Large intestine (tissue), 3 donors: Measurements from ENCODE around the gene TPX2. TPM values are rescaled to one million over a fixed set of nuclear protein-coding genes. Genes with fewer than 3 reads are reported as not detected.
"Not testable (repeated sequence)": the region's sequence is repeated elsewhere in the genome, so short reads cannot be mapped to it uniquely, and the experiment has no call there.

ENCODE experiments used
- DNase-seq, 2 donors: peaks; one replicate each; pipeline versions ENCODE4 v3.0.0 to v3.0.0-alpha.2; 2013
- H3K27ac ChIP-seq: one replicate; pipeline ENCODE4 v1.5.1; 2013; ENCODE audit warnings: low read length
- H3K27me3 ChIP-seq: 2 replicates; pipeline ENCODE4 v1.6.1; 2013; ENCODE audit warnings: low read length; ENCODE audit not compliant: control insufficient read depth, insufficient read depth
- H3K36me3 ChIP-seq: 2 replicates; pipeline ENCODE4 v1.6.1; 2013; ENCODE audit warnings: low read length; ENCODE audit not compliant: control insufficient read depth, insufficient read depth
- H3K4me1 ChIP-seq: one replicate; pipeline ENCODE4 v1.6.1; 2013; ENCODE audit warnings: low read length; ENCODE audit not compliant: control insufficient read depth, insufficient read depth
- H3K4me3 ChIP-seq: one replicate; pipeline ENCODE4 v1.5.1; 2013; ENCODE audit warnings: low read length
- H3K9me3 ChIP-seq: one replicate; pipeline ENCODE4 v1.6.1; 2013; ENCODE audit warnings: mild to moderate bottlenecking, low read depth, low read length, moderate library complexity; ENCODE audit not compliant: control insufficient read depth
- WGBS: methylation state at CpG from one replicate; pipeline ENCODE4 v1.1.5; 2013; ENCODE audit warnings: low lambda C conversion rate; ENCODE audit not compliant: insufficient coverage; 5-methylcytosine and 5-hydroxymethylcytosine counted together
- polyA plus RNA-seq: library from polyadenylated mRNA; unstranded; fragments of 120-200 nt; gene quantifications from one replicate; pipeline ENCODE4 v1.2.1, GENCODE V29; 2013

The TPX2 gene
- polyA plus RNA-seq, 1 donor: 21.8 TPM

DNA sequence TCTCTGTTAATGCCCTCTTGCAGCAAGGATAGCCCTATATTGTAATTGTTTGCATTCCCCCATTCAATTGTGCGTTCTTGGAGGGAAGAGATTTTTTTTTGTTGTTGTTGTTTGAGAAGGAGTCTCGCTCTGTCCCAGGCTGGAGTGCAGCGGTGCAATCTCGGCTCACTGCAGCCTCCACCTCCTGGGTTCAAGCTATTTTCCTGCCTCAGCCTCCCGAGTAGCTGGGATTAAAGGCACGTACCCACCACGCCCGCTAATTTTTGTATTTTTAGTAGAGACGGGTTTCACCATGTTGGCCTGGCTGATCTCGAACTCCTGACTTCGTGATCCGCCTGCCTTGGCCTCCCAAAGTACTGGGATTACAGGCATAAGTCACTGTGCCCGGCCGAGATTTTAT, 7.9 kb downstream of the TPX2 start:
- not testable (repeated sequence) for H3K36me3 ChIP-seq, H3K27me3 ChIP-seq, H3K9me3 ChIP-seq, H3K4me1 ChIP-seq, H3K27ac ChIP-seq, DNase-seq, H3K4me3 ChIP-seq
- WGBS: no CpG with 5 or more reads among the region's 14 CpGs

DNA sequence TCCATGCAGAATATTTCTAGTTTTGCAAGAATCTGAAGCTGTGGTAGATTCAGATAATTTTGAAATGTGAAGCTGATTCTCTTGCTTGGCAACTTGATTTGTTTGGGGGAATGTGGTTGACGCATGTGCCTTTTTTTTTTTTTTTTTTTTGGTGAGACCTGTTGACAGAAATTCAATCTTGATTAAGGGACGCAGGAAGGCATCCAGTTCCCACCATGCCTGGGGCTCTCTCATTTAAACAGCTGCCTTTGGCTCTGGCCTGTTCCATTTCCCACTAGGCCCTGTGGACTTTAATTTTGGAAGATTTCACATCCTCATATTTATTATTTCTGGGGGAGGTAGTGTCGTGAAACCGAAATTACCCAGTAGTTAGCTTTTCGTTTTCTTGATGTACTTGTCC, 8.6 kb downstream of the TPX2 start:
- Histone ChIP-seq H3K27me3 (no peaks in the 10 kb centered on the region), H3K27ac (no peak overlapping the region), H3K36me3 (no peaks in the 10 kb centered on the region), H3K4me1 (no peaks in the 10 kb centered on the region), H3K4me3 (no peak overlapping the region), H3K9me3 (no peaks in the 10 kb centered on the region)
- DNase-seq: no peak
- 100% methylated on average over 2 of the region's 5 CpGs for WGBS

DNA sequence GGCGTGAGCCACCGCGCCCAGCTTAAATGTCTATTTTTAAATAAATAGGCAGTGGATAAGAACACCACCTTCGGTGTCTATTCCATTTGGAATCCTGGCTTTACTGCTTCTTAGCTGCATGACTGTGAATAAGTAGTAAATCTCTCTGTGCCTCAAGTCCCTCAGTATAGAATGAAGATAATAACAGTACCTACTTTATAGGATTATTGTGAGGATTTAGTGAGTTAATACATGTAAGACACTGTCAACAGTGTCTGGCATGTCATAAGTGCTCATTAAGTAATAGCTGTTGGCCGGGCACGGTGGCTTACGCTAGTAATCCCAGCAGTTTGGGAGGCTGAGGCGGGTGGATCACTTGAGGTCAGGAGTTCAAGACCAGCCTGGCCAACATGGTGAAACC, 10.1 kb downstream of the TPX2 start:
- DNase-seq: no peak
- no CpG with 5 or more reads among the region's 8 CpGs for WGBS
- no peaks in the 10 kb centered on the region for H3K9me3 ChIP-seq

DNA sequence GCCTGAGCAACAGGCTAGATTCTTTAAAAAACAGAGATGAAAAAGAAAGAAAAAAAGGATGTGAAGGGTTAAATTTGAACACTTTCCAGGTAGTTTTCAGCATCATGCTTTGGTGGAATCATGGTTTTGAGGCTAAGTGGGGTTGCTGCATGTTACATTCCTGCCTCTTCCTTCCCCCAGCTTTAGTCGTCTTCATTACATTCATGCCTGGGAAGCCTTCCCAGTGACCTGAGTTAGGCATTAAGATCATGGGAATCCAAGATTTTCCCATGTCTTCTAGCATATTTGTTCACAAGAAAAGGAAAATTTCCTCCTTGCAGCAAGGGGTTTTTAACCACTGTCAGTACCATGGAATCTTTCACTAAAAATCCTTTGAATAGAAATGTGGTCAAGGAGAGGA, 12.0 kb downstream of the TPX2 start:
- Histone ChIP-seq H3K27ac (no peak overlapping the region), H3K36me3 (no peaks in the 10 kb centered on the region), H3K27me3 (no peaks in the 10 kb centered on the region), H3K4me1 (no peaks in the 10 kb centered on the region), H3K4me3 (no peak overlapping the region), H3K9me3 (no peaks in the 10 kb centered on the region)
- no peak for DNase-seq
- WGBS: no CpG with 5 or more reads among the region's 1 CpG

More for the DNA sequence above, 10.1 kb downstream of the TPX2 start:
- no peaks in the 10 kb centered on the region for H3K36me3 ChIP-seq
- H3K4me1 ChIP-seq: no peaks in the 10 kb centered on the region
- no peak overlapping the region for H3K27ac ChIP-seq
- H3K27me3 ChIP-seq: no peaks in the 10 kb centered on the region
- no peak overlapping the region for H3K4me3 ChIP-seq

DNA sequence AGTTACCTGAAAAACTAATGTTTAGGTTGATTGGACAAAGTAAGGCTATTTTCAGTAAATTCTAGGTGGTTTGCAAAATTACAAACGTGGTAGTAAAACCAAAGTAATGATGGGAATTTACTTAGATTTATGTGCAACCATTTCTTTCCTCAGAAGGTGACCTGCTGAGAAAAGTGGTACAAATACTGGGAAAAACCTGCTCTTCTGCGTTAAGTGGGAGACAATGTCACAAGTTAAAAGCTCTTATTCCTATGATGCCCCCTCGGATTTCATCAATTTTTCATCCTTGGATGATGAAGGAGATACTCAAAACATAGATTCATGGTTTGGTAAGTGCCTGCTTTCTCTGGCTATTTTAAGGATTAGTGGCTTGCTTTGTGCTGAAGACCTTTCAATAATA, 18.2 kb downstream of the TPX2 start:
- no peaks in the 10 kb centered on the region for H3K27me3 ChIP-seq
- H3K4me3 ChIP-seq: no peak overlapping the region
- H3K9me3 ChIP-seq: no peaks in the 10 kb centered on the region
- no peak overlapping the region for H3K27ac ChIP-seq
- WGBS: 100% methylated on average over 1 of the region's 3 CpGs
- peaks cover 2% of the 10 kb centered on the region for H3K36me3 ChIP-seq
- no peak for DNase-seq
- no peaks in the 10 kb centered on the region for H3K4me1 ChIP-seq

DNA sequence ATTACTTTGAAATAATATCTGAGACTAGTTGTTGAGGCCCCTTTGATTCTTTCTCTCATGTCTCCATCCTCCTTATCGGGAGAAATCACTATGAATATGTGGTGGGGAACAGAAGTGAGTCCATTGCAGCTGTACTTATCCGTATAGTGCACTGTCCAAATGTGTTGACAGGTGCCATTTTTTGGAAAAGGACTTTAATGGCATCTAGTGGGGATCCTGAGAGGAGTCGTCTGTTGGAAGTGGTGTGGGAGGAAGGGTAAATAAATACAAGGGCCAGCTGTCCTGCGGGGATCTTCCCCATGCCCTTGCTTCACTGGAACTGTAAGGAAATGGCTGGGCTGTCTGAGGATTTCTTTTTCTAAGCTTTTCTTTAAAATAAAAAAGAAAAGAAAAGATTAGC, 19.4 kb downstream of the TPX2 start:
- Histone ChIP-seq H3K36me3 (peaks cover 2% of the 10 kb centered on the region), H3K27ac (no peak overlapping the region), H3K27me3 (no peaks in the 10 kb centered on the region), H3K4me1 (no peaks in the 10 kb centered on the region), H3K9me3 (no peaks in the 10 kb centered on the region), H3K4me3 (no peak overlapping the region)
- 64% methylated on average over 3 of the region's 4 CpGs for WGBS
- no peak for DNase-seq

DNA sequence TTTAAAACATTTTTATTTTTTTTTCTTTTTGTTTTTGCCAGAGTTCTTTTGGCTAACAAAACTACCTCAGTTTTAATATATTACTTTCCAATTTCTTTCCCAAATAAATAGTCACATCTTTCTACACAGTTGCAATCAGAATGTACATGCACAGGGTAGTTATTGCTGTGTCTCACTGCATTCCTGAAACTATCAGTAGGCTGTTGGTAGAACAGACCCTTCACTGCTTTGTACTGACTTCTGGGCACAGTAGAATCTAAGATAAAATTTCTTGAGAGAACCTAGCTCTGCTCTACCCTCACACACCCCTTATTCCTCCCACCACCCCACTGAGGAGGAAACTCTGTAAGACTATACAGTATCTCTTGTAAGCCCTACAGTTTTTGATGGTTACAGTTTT, 19.9 kb downstream of the TPX2 start:
- H3K27ac ChIP-seq: no peak overlapping the region
- H3K27me3 ChIP-seq: no peaks in the 10 kb centered on the region
- no peaks in the 10 kb centered on the region for H3K4me1 ChIP-seq
- no peak overlapping the region for H3K4me3 ChIP-seq
- DNase-seq: no peak
- peaks cover 2% of the 10 kb centered on the region for H3K36me3 ChIP-seq
- no peaks in the 10 kb centered on the region for H3K9me3 ChIP-seq

DNA sequence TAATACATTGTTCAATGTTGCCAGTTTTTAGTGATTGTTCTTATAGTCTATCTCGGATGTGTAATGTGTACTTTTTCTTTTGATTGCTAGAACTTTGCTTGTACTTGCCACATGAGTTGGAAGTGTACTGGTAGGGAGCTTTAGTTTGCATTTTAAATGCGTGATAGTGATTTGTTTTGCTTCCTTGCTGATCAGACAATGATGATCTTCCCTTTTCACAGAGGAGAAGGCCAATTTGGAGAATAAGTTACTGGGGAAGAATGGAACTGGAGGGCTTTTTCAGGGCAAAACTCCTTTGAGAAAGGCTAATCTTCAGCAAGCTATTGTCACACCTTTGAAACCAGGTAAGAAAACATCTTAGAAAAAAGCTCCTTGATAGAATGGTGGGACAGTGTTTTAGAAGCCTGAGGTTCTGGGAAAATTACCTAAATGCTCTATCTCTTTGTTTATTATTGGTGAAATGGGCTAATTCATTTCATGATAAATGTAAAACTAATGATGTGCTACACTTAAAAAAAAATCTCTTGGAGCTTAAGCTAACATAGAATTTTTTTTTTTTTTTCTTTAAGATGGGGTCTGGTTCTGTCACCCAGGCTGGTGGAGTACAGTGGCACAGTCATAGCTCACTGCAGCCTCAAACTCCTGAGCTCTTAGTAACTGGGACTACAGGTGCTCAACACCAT, 20.9 kb downstream of the TPX2 start:
- H3K36me3 ChIP-seq: peaks cover 2% of the 10 kb centered on the region
- H3K27ac ChIP-seq: no peak overlapping the region
- no peaks in the 10 kb centered on the region for H3K9me3 ChIP-seq
- no CpG with 5 or more reads among the region's 2 CpGs for WGBS
- H3K4me3 ChIP-seq: no peak overlapping the region
- no peak for DNase-seq
- H3K4me1 ChIP-seq: no peaks in the 10 kb centered on the region
- no peaks in the 10 kb centered on the region for H3K27me3 ChIP-seq

DNA sequence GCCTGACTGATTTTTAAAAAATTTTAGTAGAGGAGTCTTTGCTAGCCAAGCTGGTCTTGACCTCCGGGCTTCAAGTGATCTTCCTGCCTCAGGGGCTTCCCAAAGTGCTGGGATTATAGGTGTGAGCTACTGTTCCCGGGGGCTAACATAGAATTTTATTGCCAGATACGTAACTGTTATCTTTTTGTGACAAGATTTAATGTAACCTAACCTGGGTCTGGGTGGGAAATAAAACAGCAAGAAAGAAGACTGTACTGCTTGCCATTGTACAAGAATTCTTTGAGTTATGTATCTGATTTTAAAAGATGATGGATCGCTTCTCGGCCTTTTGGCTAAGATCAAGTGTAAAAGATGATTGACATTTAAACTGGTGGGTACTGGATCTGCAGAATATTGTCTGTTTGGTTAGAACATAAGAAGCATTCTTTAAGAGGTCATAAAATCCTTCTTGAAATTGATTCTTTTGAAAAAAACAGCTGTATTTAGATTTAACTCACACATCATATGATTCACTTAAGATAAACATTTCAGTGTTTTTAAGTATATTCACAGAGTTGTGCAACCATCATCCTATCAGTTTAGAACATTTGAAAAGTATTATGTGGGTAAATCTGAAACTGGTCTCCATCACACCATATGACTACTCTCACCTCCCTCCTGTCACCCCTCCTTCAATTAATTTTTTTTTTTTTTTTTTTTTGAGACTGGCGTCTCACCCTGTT, 21.6 kb downstream of the TPX2 start:
- no CpG with 5 or more reads among the region's 6 CpGs for WGBS
- H3K36me3 ChIP-seq: peaks cover 5% of the 10 kb centered on the region

DNA sequence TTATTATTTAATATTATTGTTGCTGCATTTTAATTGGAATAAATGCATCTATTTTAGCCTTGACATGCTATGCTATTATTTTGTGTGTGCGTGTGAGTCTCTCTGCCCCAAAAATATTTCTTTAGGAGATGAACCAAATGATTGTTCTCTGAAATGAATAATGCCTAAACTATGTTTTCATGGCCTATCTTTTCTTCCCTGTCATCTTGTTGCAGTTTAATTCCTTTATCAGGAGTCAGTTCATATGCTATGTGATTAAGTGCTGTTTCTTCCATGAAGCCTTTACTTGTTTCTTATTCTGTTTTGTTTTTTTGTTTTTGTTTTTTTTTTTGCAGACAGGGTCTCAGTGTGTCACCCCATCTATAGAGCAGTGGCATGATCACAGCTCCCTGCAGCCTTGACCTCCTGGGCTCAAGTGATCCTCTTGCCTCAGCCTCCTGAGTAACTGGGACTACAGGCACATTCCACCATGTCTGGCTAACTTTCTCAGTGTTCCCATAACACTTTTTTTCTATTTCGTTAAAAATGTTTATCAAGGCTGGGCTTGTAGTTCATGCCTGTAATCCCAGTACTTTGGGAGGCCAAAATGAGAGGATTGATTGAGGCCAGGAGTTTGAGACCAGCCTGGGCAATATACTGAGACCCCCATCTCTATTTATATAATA, 25.7 kb downstream of the TPX2 start:
- Histone ChIP-seq H3K27me3 (no peaks in the 10 kb centered on the region), H3K4me3 (no peak overlapping the region), H3K9me3 (no peaks in the 10 kb centered on the region), H3K36me3 (peaks cover 12% of the 10 kb centered on the region), H3K4me1 (no peaks in the 10 kb centered on the region), H3K27ac (no peak overlapping the region)
- no peak for DNase-seq
- WGBS: 94% methylated on average over 2 of the region's 2 CpGs

More for the DNA sequence above, 21.6 kb downstream of the TPX2 start:
- H3K4me3 ChIP-seq: no peak overlapping the region
- no peak overlapping the region for H3K27ac ChIP-seq
- no peak for DNase-seq
- no peaks in the 10 kb centered on the region for H3K27me3 ChIP-seq
- H3K9me3 ChIP-seq: no peaks in the 10 kb centered on the region
- H3K4me1 ChIP-seq: no peaks in the 10 kb centered on the region
